ENCODE data around the gene NCL.
"Not testable (repeated sequence)": the region's sequence is repeated elsewhere in the genome, so short reads cannot be mapped to it uniquely, and the experiment has no call there.

DNA sequence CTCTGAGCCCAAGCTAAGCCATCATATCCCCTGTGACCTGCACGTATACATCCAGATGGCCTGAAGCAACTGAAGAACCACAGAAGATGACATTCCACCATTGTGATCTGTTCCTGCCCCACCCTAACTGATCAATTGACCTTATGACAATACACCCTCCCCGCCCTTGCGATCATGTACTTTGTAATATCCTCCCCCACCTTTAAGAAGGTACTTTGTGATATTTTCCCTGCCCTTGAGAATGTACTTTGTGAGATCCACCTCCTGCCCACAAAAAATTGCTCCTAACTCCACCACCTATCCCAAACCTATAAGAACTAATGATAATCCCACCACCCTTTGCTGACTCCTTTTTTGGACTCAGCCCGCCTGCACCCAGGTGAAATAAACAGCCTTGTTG lies 33.8 kb downstream of the NCL start:
- TF ChIP-seq, protein P1, sequence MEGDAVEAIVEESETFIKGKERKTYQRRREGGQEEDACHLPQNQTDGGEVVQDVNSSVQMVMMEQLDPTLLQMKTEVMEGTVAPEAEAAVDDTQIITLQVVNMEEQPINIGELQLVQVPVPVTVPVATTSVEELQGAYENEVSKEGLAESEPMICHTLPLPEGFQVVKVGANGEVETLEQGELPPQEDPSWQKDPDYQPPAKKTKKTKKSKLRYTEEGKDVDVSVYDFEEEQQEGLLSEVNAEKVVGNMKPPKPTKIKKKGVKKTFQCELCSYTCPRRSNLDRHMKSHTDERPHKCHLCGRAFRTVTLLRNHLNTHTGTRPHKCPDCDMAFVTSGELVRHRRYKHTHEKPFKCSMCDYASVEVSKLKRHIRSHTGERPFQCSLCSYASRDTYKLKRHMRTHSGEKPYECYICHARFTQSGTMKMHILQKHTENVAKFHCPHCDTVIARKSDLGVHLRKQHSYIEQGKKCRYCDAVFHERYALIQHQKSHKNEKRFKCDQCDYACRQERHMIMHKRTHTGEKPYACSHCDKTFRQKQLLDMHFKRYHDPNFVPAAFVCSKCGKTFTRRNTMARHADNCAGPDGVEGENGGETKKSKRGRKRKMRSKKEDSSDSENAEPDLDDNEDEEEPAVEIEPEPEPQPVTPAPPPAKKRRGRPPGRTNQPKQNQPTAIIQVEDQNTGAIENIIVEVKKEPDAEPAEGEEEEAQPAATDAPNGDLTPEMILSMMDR (IDR thresholded peaks at IDR 0.05): not testable (repeated sequence)
- not testable (repeated sequence) for TF ChIP-seq POLR2A, POLR2AphosphoS5 (IDR thresholded peaks at IDR 0.05)
